A549 (cell line): Measurements from ENCODE around the gene ABTB1. TPM values are rescaled to one million over a fixed set of nuclear protein-coding genes. Genes with fewer than 3 reads are reported as not detected.
A peak's percentile ranks its signal among the peaks of the same experiment; 100 is the strongest.

Source experiments
- ATAC-seq, 2 experiments: fragments of 200-7000 bp in 1 of 2; fragments of >200 bp in 1 of 2; cut with Nextera tagmentation in 1 of 2; cut with Tn5 transposase in 1 of 2; 3 replicates each; pipeline versions ENCODE4 v1.8.0 to v1.9.1; 2018 to 2020; ENCODE audit warnings: mild to moderate bottlenecking in 1 of 2, moderate library complexity in 1 of 2
- CTCF ChIA-PET: fragments of 300-600 bp; sonication (Branson Sonifier 250); formaldehyde crosslinking; extraction: SDS; loops from one replicate; lab custom pipeline; 2021; ENCODE audit warnings: antibody characterized with exemption, inconsistent platforms; lab: Yijun Ruan, JAX
- POLR2A ChIA-PET: fragments of 350-600 bp; formaldehyde crosslinking; extraction: SDS; loops from one replicate; lab custom pipeline; 2021; ENCODE audit warnings: antibody characterized with exemption, inconsistent platforms; lab: Yijun Ruan, JAX
- DNase-seq, 2 experiments: peaks; one replicate each; pipeline versions ENCODE4 v3.0.0 to v3.0.0-alpha.2; 2011 to 2016; ENCODE audit warnings: low read depth in 1 of 2, low spot score in 1 of 2
- FAIRE-seq: peaks from 2 replicates; lab custom pipeline; 2011; peaks lifted over from hg19 to GRCh38; lab: Jason Lieb, UNC
- H3K27ac ChIP-seq, 2 experiments: fragments of >200 bp; sonication (Bioruptor Twin); formaldehyde crosslinking; 3 replicates each; pipeline ENCODE4 v1.5.1; 2016 to 2017
- H3K4me1 ChIP-seq: fragments of >200 bp; sonication (Bioruptor Twin); formaldehyde crosslinking; 3 replicates; pipeline ENCODE4 v1.6.1; 2016
- H3K4me2 ChIP-seq: fragments of >200 bp; sonication (Bioruptor Twin); formaldehyde crosslinking; 3 replicates; pipeline ENCODE4 v1.6.1; 2016
- H3K4me3 ChIP-seq: fragments of >200 bp; sonication (Bioruptor Twin); formaldehyde crosslinking; 3 replicates; pipeline ENCODE4 v1.5.1; 2016
- H3K9me3 ChIP-seq: fragments of >200 bp; sonication (Bioruptor Twin); formaldehyde crosslinking; 3 replicates; pipeline ENCODE4 v1.6.1; 2016
- BHLHE40 ChIP-seq: IDR thresholded peaks from 2 replicates; pipeline ENCODE4 v1.6.1; 2012; ENCODE audit warnings: low read depth, low read length, inconsistent platforms
- CBX2 ChIP-seq: fragments of 200-600 bp; sonication (generic); IDR thresholded peaks from 2 replicates; pipeline ENCODE4 v1.6.1; 2016; ENCODE audit warnings: low read depth, mild to moderate bottlenecking, borderline replicate concordance
- ESRRA ChIP-seq: fragments of 150-350 bp; IDR thresholded peaks from 2 replicates; pipeline ENCODE4 v1.6.1; 2014; ENCODE audit warnings: mild to moderate bottlenecking, low read length, borderline replicate concordance
- FOSL2 ChIP-seq, 2 experiments: fragments of 450-650 bp in 1 of 2; fragments of >200 bp in 1 of 2; sonication (Bioruptor Twin) in 1 of 2; formaldehyde crosslinking; IDR thresholded peaks; 2 replicates each; pipeline versions ENCODE4 v1.5.0 to v1.6.1; 2016 to 2020; ENCODE audit warnings: mild to moderate bottlenecking in 1 of 2, moderate library complexity in 1 of 2
- GATA3 ChIP-seq: IDR thresholded peaks from 2 replicates; pipeline ENCODE4 v1.6.1; 2012; ENCODE audit warnings: borderline replicate concordance
- HES2 ChIP-seq: fragments of >200 bp; sonication (Bioruptor Twin); formaldehyde crosslinking; IDR thresholded peaks from 2 replicates; pipeline ENCODE4 v1.6.1; 2016
- HEYL ChIP-seq: fragments of 250-450 bp; sonication (Bioruptor Pico); IDR thresholded peaks from 2 replicates; pipeline ENCODE4 v1.8.0; 2021; ENCODE audit warnings: mild to moderate bottlenecking, moderate library complexity
- HMGXB4 ChIP-seq: fragments of 250-450 bp; sonication (Bioruptor Pico); IDR thresholded peaks from 2 replicates; pipeline ENCODE4 v1.5.0; 2021; ENCODE audit warnings: mild to moderate bottlenecking, moderate library complexity, borderline replicate concordance
- HOXB13 ChIP-seq: fragments of 250-450 bp; sonication (Bioruptor Pico); IDR thresholded peaks from 2 replicates; pipeline ENCODE4 v1.5.0; 2020; ENCODE audit warnings: low read depth, mild to moderate bottlenecking, moderate library complexity
- JUN ChIP-seq, 2 experiments: fragments of >200 bp; sonication (Bioruptor Twin); formaldehyde crosslinking; IDR thresholded peaks; 2 replicates in 1 of 2; 3 replicates in 1 of 2; pipeline ENCODE4 v1.6.1; 2016 to 2017
- KDM1A ChIP-seq: fragments of 200-600 bp; sonication (generic); IDR thresholded peaks from 2 replicates; pipeline ENCODE4 v1.6.1; 2016; ENCODE audit warnings: low read depth, mild to moderate bottlenecking
- KDM5A ChIP-seq: fragments of 200-600 bp; sonication (generic); IDR thresholded peaks from 2 replicates; pipeline ENCODE4 v1.6.1; 2016; ENCODE audit warnings: antibody characterized with exemption, mild to moderate bottlenecking
- PBX3 ChIP-seq: IDR thresholded peaks from 2 replicates; pipeline ENCODE4 v1.6.1; 2012
- POLR2AphosphoS2 ChIP-seq: conservative IDR thresholded peaks from 2 replicates; pipeline ENCODE4 v1.6.1; 2012; ENCODE audit warnings: low read length, improper control_type of control experiment, inconsistent platforms
- RFX5 ChIP-seq: fragments of 450-650 bp; IDR thresholded peaks from 2 replicates; pipeline ENCODE4 v1.7.1; 2014; ENCODE audit warnings: antibody characterized with exemption, mild to moderate bottlenecking, moderate library complexity
- SMC3 ChIP-seq: fragments of >200 bp; sonication (Bioruptor Twin); formaldehyde crosslinking; IDR thresholded peaks from 3 replicates; pipeline ENCODE4 v1.6.1; 2018; ENCODE audit warnings: inconsistent platforms
- TP53 ChIP-seq: fragments of 250-450 bp; sonication (Bioruptor Pico); IDR thresholded peaks from 2 replicates; pipeline ENCODE4 v1.5.0; 2021; ENCODE audit warnings: mild to moderate bottlenecking, moderate library complexity
- USF2 ChIP-seq: fragments of 450-650 bp; IDR thresholded peaks from 2 replicates; pipeline ENCODE4 v1.6.1; 2014; ENCODE audit warnings: antibody characterized with exemption
- ZC3H11A ChIP-seq: fragments of 450-650 bp; IDR thresholded peaks from 2 replicates; pipeline ENCODE4 v1.6.1; 2014; ENCODE audit warnings: antibody characterized with exemption, mild to moderate bottlenecking
- ZFP36 ChIP-seq: fragments of 450-650 bp; IDR thresholded peaks from 2 replicates; pipeline ENCODE4 v1.6.1; 2014; ENCODE audit warnings: borderline replicate concordance; ENCODE audit not compliant: partially characterized antibody
- WGBS: methylation state at CpG from one replicate; pipeline ENCODE4 v1.1.6; 2017; ENCODE audit errors: missing lambda C conversion rate; 5-methylcytosine and 5-hydroxymethylcytosine counted together
- polyA plus RNA-seq, 4 experiments: library from polyadenylated mRNA; depleted of rRNA in 3 of 4; stranded (reverse); fragments of >200 nt; fragmentation: RNase III in 1 of 4; extraction: RNeasy Plus Mini Kit Qiagen cat#74134 plus additional on column Dnase treatment in 1 of 4; gene quantifications; 2 replicates in 3 of 4; 3 replicates in 1 of 4; pipeline ENCODE4 v1.2.3, GENCODE V29; 2011 to 2017

ABTB1 gene
- polyA plus RNA-seq, 2 of the 4 experiments (the other 2 are of a cell fraction), result 9.7 to 13.2 TPM

GRCh38 chr3:127700406-127700805 lies 27.7 kb downstream of the ABTB1 start:
- ChIA-PET POLR2A (no interaction called here), CTCF (interaction anchor here (1.0 to 12.9 kb wide), 5 partner anchors 10 to 271 kb away, joined by 3 to 111 read pairs (median 5); no protein-coding TSS in a partner anchor)
- DNase-seq (no peak), FAIRE-seq (no peak), ATAC-seq (no peak)
- H3K4me1 ChIP-seq, result peaks cover 49% of the 10 kb centered on the region
- WGBS, result 80% methylated on average over 5 of the region's 5 CpGs
- H3K27ac ChIP-seq, result peak overlapping the region in 1 of 2 experiments; percentile 87; a peak in 3 of 6 replicates
- H3K4me2 ChIP-seq, result no peak overlapping the region
- peaks cover 3% of the 10 kb centered on the region; the same call in 1 of the 3 replicates for H3K9me3 ChIP-seq
- TF ChIP-seq BHLHE40 (no peak), HEYL (no peak)
- no peak overlapping the region for H3K4me3 ChIP-seq

GRCh38 chr3:127701280-127701911 lies 28.6 kb downstream of the ABTB1 start:
- Histone ChIP-seq H3K4me2 (no peak overlapping the region), H3K4me1 (peaks cover 39% of the 10 kb centered on the region), H3K9me3 (peaks cover 3% of the 10 kb centered on the region; the same call in 1 of the 3 replicates), H3K27ac (peak overlapping the region in 1 of 2 experiments; percentile 61; a peak in 2 of 6 replicates)
- DNase-seq, result no peak
- CTCF ChIA-PET, result interaction anchor here (1.0 kb wide), 2 partner anchors 11 to 270 kb away, joined by 3 to 4 read pairs; no protein-coding TSS in a partner anchor
- POLR2A ChIA-PET, result no interaction called here
- FAIRE-seq, result no peak
- no peak for TF ChIP-seq HMGXB4
- no peak for TF ChIP-seq HES2
- no peak for TF ChIP-seq USF2
- TF ChIP-seq FOSL2 (IDR thresholded peaks at IDR 0.05), result no peak
- TF ChIP-seq FOSL2 (CRISPR knock-in tag; IDR thresholded peaks at IDR 0.05), result no peak
- no peak for TF ChIP-seq SMC3
- no peak for TF ChIP-seq PBX3
- TF ChIP-seq TP53 (CRISPR knock-in tag), result no peak
- TF ChIP-seq KDM5A, result no peak
- TF ChIP-seq ZFP36, result no peak
- TF ChIP-seq JUN (IDR thresholded peaks at IDR 0.05), result no peak
- no peak for TF ChIP-seq ESRRA
- TF ChIP-seq POLR2AphosphoS2, result no peak
- no peak for TF ChIP-seq HEYL
- no peak for TF ChIP-seq HOXB13 (CRISPR knock-in tag)
- TF ChIP-seq KDM1A, result no peak
- no peak for TF ChIP-seq RFX5
- TF ChIP-seq ZC3H11A, result no peak
- no peak for TF ChIP-seq CBX2
- no peak for TF ChIP-seq GATA3
- TF ChIP-seq, all 56 proteins: peak for 0
- ATAC-seq, result no peak
- WGBS, result 86% methylated on average over 11 of the region's 11 CpGs
- no peak overlapping the region for H3K4me3 ChIP-seq
